Neural cell (in vitro differentiated cells): ENCODE results near the gene RFX2. TPM values are rescaled to one million over a fixed set of nuclear protein-coding genes. Genes with fewer than 3 reads are reported as not detected.

Experiments
- H2AFZ ChIP-seq: fragments of 200-600, 300-800 bp; sonication (generic), shearing (Covaris generic); 2 replicates; pipeline ENCODE4 v1.6.0; 2014; ENCODE audit warnings: low read depth, mild to moderate bottlenecking, antibody characterized with exemption, low read length, moderate library complexity
- H3F3A ChIP-seq: fragments of 200-600 bp; shearing (Covaris generic); 2 replicates; pipeline ENCODE4 v1.6.1; 2016; ENCODE audit warnings: mild to moderate bottlenecking, moderate library complexity, mixed read lengths, antibody characterized with exemption, low read length; ENCODE audit not compliant: insufficient read depth, poor library complexity, severe bottlenecking
- H3K27ac ChIP-seq: fragments of 200-600, 300-800 bp; sonication (generic), shearing (Covaris generic); 2 replicates; pipeline ENCODE4 v1.5.1; 2014; ENCODE audit warnings: mild to moderate bottlenecking, low read length, moderate library complexity
- H3K27me3 ChIP-seq: fragments of 300-800, 200-600 bp; sonication (generic), shearing (Covaris generic); 2 replicates; pipeline ENCODE4 v1.6.0; 2014; ENCODE audit warnings: mild to moderate bottlenecking, low read depth, low read length, moderate library complexity; ENCODE audit not compliant: insufficient read depth
- H3K36me3 ChIP-seq: fragments of 300-800, 200-600 bp; sonication (generic), shearing (Covaris generic); 2 replicates; pipeline ENCODE4 v1.5.1; 2014; ENCODE audit warnings: mild to moderate bottlenecking, antibody characterized with exemption, low read length, moderate library complexity; ENCODE audit not compliant: insufficient read depth
- H3K4me2 ChIP-seq: fragments of 300-800, 200-600 bp; sonication (generic), shearing (Covaris generic); 2 replicates; pipeline ENCODE4 v1.6.0; 2014; ENCODE audit warnings: mild to moderate bottlenecking, low read length
- H3K4me3 ChIP-seq: fragments of 300-800, 200-600 bp; sonication (generic), shearing (Covaris generic); 2 replicates; pipeline ENCODE4 v1.5.1; 2014; ENCODE audit warnings: mild to moderate bottlenecking, low read length, moderate library complexity
- H3K79me2 ChIP-seq: fragments of 200-600 bp; shearing (Covaris generic); replicated peaks from 2 replicates; pipeline ENCODE4 v1.6.0; 2014; ENCODE audit warnings: mild to moderate bottlenecking, low read length, moderate library complexity; ENCODE audit not compliant: insufficient read depth
- H3K9ac ChIP-seq: fragments of 300-800, 200-600 bp; sonication (generic), shearing (Covaris generic); 2 replicates; pipeline ENCODE4 v1.6.1; 2016; ENCODE audit warnings: mild to moderate bottlenecking, low read length, mixed read lengths
- H3K9me2 ChIP-seq: fragments of 200-600 bp; shearing (Covaris generic); 2 replicates; pipeline ENCODE4 v1.6.1; 2016; ENCODE audit warnings: mild to moderate bottlenecking, low read length, mixed read lengths; ENCODE audit not compliant: insufficient read depth
- H3K9me3 ChIP-seq: fragments of 200-600, 300-800 bp; sonication (generic), shearing (Covaris generic); 2 replicates; pipeline ENCODE4 v1.6.1; 2016; ENCODE audit warnings: mild to moderate bottlenecking, mixed run types, low read length, moderate library complexity, mixed read lengths
- H4K20me1 ChIP-seq: fragments of 200-600 bp; shearing (Covaris generic); 2 replicates; pipeline ENCODE4 v1.6.1; 2016; ENCODE audit warnings: mild to moderate bottlenecking, mixed run types; ENCODE audit not compliant: insufficient read depth
- CTCF ChIP-seq: fragments of 450-650 bp; IDR thresholded peaks from 2 replicates; pipeline ENCODE4 v1.5.1; 2014; ENCODE audit warnings: antibody characterized with exemption, mild to moderate bottlenecking, moderate library complexity; ENCODE audit not compliant: poor library complexity, severe bottlenecking
- EP300 ChIP-seq: fragments of 450-650 bp; conservative IDR thresholded peaks from 2 replicates; pipeline ENCODE4 v1.6.1; 2014; ENCODE audit warnings: antibody characterized with exemption, mild to moderate bottlenecking, moderate library complexity; ENCODE audit not compliant: poor library complexity, severe bottlenecking
- EZH2 ChIP-seq: fragments of 200-600, 300-800 bp; shearing (Covaris generic), sonication (generic); IDR thresholded peaks from 2 replicates; pipeline ENCODE4 v1.6.1; 2014; ENCODE audit warnings: antibody characterized with exemption, low read length, borderline replicate concordance, mild to moderate bottlenecking; ENCODE audit not compliant: insufficient read depth, poor library complexity, severe bottlenecking
- MXI1 ChIP-seq: fragments of 450-650 bp; conservative IDR thresholded peaks from 2 replicates; pipeline ENCODE4 v1.6.1; 2014; ENCODE audit warnings: antibody characterized with exemption, mild to moderate bottlenecking; ENCODE audit not compliant: poor library complexity, severe bottlenecking
- POLR2AphosphoS5 ChIP-seq: IDR thresholded peaks from 2 replicates; pipeline ENCODE4 v1.6.1; 2012
- RAD21 ChIP-seq: fragments of 450-650 bp; conservative IDR thresholded peaks from 2 replicates; pipeline ENCODE4 v1.6.1; 2014; ENCODE audit warnings: antibody characterized with exemption, mild to moderate bottlenecking, moderate library complexity
- REST ChIP-seq: IDR thresholded peaks from 2 replicates; pipeline ENCODE4 v1.6.1; 2012; ENCODE audit warnings: borderline replicate concordance
- SMC3 ChIP-seq: fragments of 450-650 bp; conservative IDR thresholded peaks from 2 replicates; pipeline ENCODE4 v1.6.1; 2014; ENCODE audit warnings: antibody characterized with exemption, mild to moderate bottlenecking, moderate library complexity; ENCODE audit not compliant: poor library complexity
- TAF1 ChIP-seq: IDR thresholded peaks from 2 replicates; pipeline ENCODE4 v1.6.1; 2012; ENCODE audit warnings: low read depth
- polyA plus RNA-seq: library from polyadenylated mRNA; depleted of rRNA; stranded (reverse); fragments of >200 nt; gene quantifications from 2 replicates; pipeline ENCODE4 v1.2.3, GENCODE V29; 2014

RFX2 gene
- polyA plus RNA-seq, 1 donor from 2014 or later = 0.69 TPM

DNA sequence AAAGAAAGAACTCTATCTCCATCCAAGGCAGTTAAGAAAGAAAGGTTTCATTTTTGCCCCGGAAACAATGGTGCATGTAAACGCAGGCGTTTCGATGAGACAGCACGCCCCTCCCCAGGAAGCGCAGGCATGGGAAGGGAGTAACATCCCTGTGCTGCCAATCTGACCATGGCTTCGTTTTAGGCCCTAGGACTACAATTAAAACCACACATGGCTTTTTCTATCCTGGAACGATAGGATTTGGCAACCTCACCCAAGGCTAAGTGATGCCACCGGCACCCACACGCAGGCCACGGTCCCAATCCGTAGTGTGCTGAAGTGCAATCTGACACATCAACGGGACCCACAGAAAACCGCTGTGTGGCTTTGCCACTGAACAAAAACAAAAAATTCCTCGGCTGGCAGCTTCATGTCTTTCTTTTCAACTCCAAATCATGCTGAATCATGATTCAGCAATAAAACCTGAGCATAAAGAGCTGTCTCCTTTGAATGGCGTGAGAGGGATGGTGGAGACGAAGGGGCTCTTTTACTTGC lies 156.6 kb downstream of the RFX2 start:
- H3K9ac ChIP-seq = no peak overlapping the region
- peaks cover 6% of the 10 kb centered on the region for H3K36me3 ChIP-seq
- H3K27ac ChIP-seq = no peak overlapping the region
- H3K4me2 ChIP-seq = no peak overlapping the region
- H2AFZ ChIP-seq = no peak overlapping the region
- H3K9me2 ChIP-seq = no peaks in the 10 kb centered on the region
- TF ChIP-seq MXI1 (no peak), EP300 (no peak), EZH2 (no peak), SMC3 (no peak), TAF1 (no peak), RAD21 (no peak), POLR2AphosphoS5 (no peak), CTCF (no peak), REST (no peak)
- peaks cover 60% of the 10 kb centered on the region for H3K79me2 ChIP-seq
- H4K20me1 ChIP-seq = peaks cover 3% of the 10 kb centered on the region
- H3F3A ChIP-seq = no peaks in the 10 kb centered on the region
- no peaks in the 10 kb centered on the region for H3K9me3 ChIP-seq
- no peaks in the 10 kb centered on the region for H3K27me3 ChIP-seq
- no peak overlapping the region for H3K4me3 ChIP-seq

DNA sequence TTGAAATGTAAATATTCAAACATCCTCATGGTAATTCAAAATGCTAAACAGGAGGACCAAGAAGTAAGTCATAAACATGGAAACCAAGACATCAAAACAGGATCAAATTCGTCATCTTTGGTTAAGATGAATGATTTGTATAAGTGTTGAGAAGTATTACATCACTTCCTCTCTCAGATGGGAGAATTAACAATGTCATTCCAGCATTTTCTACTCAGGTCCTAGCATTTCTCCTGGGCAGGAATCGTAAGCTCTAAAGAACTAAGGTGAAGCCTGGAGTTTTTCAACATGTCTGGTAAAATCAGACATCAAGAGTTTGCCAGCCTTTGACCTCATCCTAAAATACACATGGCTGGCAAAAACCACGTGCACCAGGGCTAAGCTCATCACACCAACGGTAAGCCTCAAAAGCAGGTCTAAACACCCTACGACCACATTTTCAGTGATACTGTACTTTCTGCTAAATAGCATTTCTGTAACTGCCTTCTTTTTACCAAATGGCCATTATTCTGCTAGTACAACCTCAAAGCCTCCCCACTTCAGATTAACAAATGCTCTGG lies 157.2 kb downstream of the RFX2 start:
- Histone ChIP-seq H4K20me1 (peaks cover 3% of the 10 kb centered on the region), H3K27ac (no peak overlapping the region), H3K9ac (no peak overlapping the region), H3K4me3 (no peak overlapping the region), H3K79me2 (peaks cover 59% of the 10 kb centered on the region), H3K4me2 (no peak overlapping the region), H3F3A (no peaks in the 10 kb centered on the region), H2AFZ (no peak overlapping the region), H3K9me2 (no peaks in the 10 kb centered on the region), H3K9me3 (no peaks in the 10 kb centered on the region), H3K27me3 (no peaks in the 10 kb centered on the region), H3K36me3 (peaks cover 6% of the 10 kb centered on the region)
- TF ChIP-seq EP300 (no peak), RAD21 (no peak), CTCF (no peak), TAF1 (no peak), MXI1 (no peak), POLR2AphosphoS5 (no peak), EZH2 (no peak), SMC3 (no peak), REST (no peak)
